OCI-LY7 (cell line): ENCODE measurements around the gene WDR49.

Experiments
- CTCF ChIP-seq: fragments of 200-600 bp; sonication (generic); conservative IDR thresholded peaks from 2 replicates; pipeline ENCODE4 v1.5.1; 2014; ENCODE audit warnings: mild to moderate bottlenecking, antibody characterized with exemption, low read length, moderate library complexity, mixed read lengths
- EZH2phosphoT487 ChIP-seq: fragments of 200-600 bp; sonication (generic); IDR thresholded peaks from 2 replicates; pipeline ENCODE4 v1.6.1; 2018; ENCODE audit warnings: low read depth, borderline replicate concordance, mild to moderate bottlenecking, mixed run types, antibody characterized with exemption, low read length, moderate library complexity, mixed read lengths

GRCh38 chr3:167575000-167575600, 78.6 kb downstream of the WDR49 start:
- TF ChIP-seq CTCF (no peak), EZH2phosphoT487 (no peak)
